Hepatic stellate cell (primary cell): ENCODE data around the gene CD248.
"Not testable (repeated sequence)": the region's sequence is repeated elsewhere in the genome, so short reads cannot be mapped to it uniquely, and the experiment has no call there.

Experiments used
- DNase-seq: peaks from one replicate; pipeline ENCODE4 v3.0.0; 2011; ENCODE audit warnings: low spot score

The CD248 gene

DNA sequence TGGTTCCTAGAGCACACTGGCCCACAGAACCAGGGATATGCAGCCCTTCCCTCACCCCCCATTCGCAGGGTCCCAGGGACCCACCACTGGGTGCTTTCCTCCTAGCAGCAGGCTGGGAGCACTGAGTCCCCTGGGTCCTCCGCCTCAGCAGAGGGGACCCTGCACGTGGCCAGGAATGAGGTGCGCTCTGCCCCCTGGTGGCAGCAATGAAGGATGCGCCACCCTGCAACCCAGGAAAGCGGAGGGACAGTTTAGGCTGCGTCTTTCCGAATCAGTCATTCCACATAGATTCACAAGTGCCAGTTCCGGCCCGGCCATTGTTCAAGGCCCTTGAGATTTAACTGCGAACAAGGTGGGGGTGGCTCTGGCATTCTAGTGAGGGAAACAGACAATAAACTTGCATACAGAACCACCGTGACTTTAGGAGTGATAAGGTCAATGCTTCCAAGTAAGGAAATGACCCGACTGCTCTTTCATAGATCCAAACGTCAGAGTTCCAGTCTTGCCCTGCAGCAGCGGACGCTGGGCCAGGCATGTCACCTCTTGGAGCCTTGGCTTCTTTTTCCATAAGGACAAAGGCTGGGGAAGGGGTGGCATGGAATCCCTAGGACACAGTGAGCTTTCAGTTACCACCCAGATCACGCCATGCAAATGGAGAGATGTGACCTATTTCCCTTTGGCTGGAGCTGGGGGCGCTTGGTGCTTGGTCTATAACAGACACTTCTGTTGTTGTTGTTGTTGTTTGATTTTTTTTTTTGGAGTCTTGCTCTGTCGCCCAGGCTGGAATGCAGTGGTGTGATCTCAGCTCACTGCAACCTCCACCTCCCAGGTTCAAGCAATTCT lies 11.7 kb upstream of the CD248 start:
- DNase-seq = peak; percentile 89

- no peak for DNase-seq
These were observed 11.1 kb upstream of the CD248 start for GRCh38 chr11:66328031-66328301.

DNA sequence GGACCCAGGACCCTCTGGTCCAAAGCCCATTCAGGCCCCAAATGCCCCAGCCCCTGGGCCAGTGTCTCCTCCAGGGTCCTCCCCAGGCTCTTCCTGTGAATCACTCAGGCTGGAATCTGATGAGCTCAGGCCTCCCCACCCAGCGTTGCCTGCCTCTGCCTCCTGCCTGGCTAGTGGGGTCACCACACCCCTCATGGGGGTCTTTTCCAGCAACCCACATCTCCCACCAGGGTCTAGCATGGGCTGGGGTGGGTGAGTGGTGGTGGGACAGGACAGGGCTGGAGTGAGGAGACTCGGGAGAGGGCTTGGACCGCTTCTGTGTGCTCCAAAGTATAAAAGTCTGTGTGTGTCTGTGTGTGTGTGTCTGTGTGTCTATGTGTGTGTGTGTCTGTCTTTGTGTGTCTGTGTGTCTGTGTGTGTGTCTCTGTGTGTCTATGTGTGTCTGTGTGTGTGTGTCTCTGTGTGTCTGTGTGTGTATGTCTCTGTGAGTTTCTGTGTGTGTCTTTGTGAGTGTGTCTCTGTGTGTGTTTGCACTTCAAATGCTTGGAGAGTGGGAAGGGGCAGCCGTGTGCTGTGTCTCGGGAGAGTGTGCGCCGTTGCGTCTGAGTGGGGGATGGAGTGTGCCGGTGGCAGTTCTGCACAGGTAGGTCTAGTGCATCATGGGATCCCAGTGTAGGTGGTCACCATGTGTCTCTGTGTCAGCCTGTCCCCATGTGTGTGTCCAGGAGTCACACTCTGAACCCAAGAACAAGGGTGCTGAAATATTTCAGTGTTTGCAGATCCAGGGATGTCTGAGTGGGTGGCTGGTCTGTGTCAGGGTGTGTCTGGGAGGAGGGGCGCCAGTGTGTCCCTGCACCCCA lies 10.6 kb upstream of the CD248 start:
- peak; percentile 81 for DNase-seq

- DNase-seq = peak; percentile 78
These were observed 9.6 kb upstream of the CD248 start for GRCh38 chr11:66326261-66327111.

- DNase-seq = no peak
These were observed 8.4 kb upstream of the CD248 start for GRCh38 chr11:66325263-66325671.

DNA sequence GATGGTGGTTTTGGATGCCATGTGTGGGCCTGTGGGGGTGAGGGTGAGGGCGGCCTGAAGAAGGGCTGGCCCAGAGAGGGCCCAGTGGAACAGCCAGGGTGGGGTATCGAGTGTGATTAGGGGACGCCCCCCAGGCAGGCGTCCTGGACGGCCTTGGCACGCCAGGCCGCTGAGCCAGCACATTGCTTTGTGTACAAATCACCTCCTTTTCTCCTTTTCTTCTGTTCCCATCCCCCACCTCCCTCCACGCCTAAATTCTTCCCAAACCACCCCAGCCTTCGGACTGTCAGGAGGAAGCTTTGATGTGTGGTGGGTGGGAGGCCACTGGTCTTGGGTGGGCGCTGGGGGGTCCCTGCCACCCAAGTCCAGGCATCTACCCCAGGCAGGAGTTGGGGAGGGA lies 7.8 kb upstream of the CD248 start:
- DNase-seq = no peak

DNA sequence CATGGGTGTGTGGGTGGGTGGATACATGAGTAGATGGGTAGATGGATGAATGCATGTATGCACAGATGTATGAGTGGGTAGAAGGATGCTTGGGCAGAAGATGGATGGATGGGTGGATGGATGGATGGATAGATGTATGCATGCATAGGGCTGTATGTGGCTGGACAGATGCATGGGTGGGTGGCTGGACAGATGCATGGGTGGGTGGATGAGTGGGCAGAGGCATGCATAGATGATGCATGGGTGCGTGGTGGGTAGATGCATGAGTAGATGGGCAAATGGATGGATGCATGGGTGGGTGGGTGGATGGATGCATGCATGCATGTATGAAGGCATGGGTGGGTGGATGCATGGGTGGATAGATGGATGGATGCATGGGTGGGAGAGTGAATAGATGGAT lies 6.8 kb upstream of the CD248 start:
- DNase-seq = no peak

- no peak for DNase-seq
These were observed 6.0 kb upstream of the CD248 start for GRCh38 chr11:66322732-66323427.

DNA sequence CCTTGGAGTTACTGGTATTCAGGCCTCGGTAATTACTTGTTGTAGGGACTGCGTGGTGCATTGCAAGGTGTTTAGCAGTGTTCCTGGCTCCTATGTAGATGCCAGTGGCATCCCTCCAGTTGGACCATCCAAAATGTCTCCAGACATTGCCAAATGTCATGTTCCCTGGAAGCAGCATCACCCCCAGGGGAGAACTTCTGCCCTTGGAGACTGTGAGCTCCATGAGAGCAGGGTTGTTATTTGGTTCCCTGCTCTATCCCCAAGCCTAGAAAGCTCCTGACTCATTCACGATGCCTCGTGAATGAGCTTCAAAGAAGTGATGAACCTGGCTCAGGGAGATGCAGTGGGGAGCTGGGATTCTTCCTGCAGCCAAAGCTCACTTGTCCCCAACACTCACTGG lies 4.8 kb upstream of the CD248 start:
- DNase-seq = no peak

GRCh38 chr11:66320748-66321147 lies 3.9 kb upstream of the CD248 start:
- not testable (repeated sequence) for DNase-seq

- not testable (repeated sequence) for DNase-seq
These were observed 3.4 kb upstream of the CD248 start for GRCh38 chr11:66320289-66320688.

- DNase-seq = no peak
These were observed 1.7 kb upstream of the CD248 start for GRCh38 chr11:66318600-66318970.

DNA sequence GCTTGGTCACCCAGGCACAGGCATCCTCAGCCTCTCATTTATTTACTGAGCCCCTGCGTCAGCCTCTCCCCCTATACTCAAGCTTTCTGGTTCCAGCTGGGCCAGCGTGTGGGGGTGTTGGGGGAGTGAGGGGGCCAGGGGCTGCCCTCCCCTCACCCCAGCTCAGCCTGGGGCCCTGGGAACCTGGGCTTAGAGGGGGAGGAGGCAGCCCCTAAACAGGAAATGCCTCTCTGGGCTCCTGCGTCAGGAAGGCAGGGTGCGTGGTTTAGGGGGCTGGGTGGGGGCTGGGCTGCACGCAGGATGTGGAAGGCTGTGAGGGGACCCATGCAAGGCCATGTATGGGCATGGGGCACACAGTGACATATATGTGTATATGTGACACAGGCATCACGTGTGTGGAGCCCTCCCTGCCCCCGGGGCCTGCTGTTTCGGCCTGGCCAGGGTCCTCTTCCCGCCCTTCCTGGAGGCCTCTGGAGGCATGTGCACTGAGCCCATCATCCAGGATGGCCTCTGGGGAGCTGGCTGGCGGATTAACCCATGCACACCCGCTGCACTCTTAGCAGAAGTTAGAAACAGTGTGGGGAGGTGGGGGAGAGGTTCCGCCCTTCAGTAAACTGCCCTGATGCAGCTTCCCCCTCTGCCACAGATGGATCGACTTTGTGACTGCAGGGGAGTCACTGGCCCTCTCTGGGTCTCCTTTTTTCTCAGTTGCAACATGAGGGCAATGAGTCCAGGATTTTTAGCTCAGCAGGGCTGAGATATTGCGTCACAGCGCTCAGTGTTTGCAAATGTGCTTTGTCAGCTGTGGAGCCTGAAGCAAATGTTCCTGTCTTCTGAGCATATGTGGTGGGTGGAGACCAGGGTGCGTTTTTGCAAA lies 1.1 kb upstream of the CD248 start:
- DNase-seq = peak; percentile 64

DNA sequence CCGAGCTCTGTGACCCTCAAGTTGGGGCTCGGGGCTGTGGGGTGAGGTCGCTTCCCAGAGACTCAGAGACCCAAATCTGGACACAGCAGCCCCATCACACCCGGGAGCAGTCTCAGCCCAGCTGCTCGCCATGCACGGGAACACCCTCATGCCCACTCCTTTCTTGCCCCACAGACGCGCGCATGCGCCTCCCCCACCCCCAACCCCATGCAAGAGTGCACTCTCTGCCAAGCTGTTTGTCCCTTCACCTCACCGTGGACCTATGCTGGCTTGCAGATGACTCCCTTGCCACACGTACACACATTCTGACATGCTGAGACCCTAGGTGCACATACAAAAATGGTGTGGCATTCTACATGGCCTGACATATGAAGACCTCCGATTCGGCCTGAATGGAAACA lies 478 bp upstream of the CD248 start:
- DNase-seq = peak; percentile 82

- no peak for DNase-seq
These were observed 678 bp downstream of the CD248 start for GRCh38 chr11:66315921-66316811.

DNA sequence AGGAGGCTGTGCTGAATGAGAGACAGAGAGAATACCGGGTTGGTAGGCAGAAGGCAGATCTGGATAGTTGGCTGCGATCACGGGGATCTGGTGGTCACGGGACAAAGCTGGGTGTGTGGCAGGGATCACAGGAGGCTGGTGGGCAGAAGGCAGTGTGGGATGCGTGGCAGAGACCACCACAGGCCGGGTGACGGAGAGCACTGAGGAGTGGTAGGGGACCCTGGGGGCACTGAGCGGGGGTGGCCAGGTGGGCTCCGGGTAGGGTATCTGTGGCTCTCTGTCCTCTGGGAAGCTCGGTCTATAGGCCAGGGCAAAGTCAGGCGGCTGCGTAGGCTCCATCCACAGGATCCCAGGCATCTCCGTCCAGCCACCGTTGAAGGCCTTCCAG lies 1.4 kb downstream of the CD248 start:
- DNase-seq = no peak

GRCh38 chr11:66314561-66315497 lies 2.0 kb downstream of the CD248 start:
- no peak for DNase-seq

DNA sequence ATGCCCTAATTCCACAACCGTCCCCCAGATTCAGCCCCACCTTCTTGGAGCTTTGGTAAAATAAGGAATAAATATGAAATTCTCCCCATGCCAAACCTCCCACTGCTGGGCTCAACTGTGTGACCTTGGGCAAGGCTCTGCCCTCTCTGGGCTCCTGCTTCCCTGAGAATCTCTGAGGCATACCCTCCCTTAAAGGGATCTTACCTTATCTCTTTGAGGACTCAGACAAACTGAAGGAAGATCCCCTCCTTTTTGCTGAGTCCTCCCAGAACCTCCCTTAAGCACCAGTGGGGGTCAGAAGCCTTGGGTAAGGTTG lies 2.7 kb downstream of the CD248 start:
- DNase-seq = no peak
